A549 (cell line): ENCODE results near the gene ENO3. TPM values are rescaled to one million over a fixed set of nuclear protein-coding genes. Genes with fewer than 3 reads are reported as not detected.

ENCODE experiments used
- ATAC-seq, 2 experiments: fragments of 200-7000 bp in 1 of 2; fragments of >200 bp in 1 of 2; cut with Nextera tagmentation in 1 of 2; cut with Tn5 transposase in 1 of 2; 3 replicates each; pipeline versions ENCODE4 v1.8.0 to v1.9.1; 2018 to 2020; ENCODE audit warnings: mild to moderate bottlenecking in 1 of 2, moderate library complexity in 1 of 2
- CTCF ChIA-PET: fragments of 300-600 bp; sonication (Branson Sonifier 250); formaldehyde crosslinking; extraction: SDS; loops from one replicate; lab custom pipeline; 2021; ENCODE audit warnings: antibody characterized with exemption, inconsistent platforms; lab: Yijun Ruan, JAX
- POLR2A ChIA-PET: fragments of 350-600 bp; formaldehyde crosslinking; extraction: SDS; loops from one replicate; lab custom pipeline; 2021; ENCODE audit warnings: antibody characterized with exemption, inconsistent platforms; lab: Yijun Ruan, JAX
- DNase-seq, 2 experiments: peaks; one replicate each; pipeline versions ENCODE4 v3.0.0 to v3.0.0-alpha.2; 2011 to 2016; ENCODE audit warnings: low read depth in 1 of 2, low spot score in 1 of 2
- FAIRE-seq: peaks from 2 replicates; lab custom pipeline; 2011; peaks lifted over from hg19 to GRCh38; lab: Jason Lieb, UNC
- H3K27ac ChIP-seq, 2 experiments: fragments of >200 bp; sonication (Bioruptor Twin); formaldehyde crosslinking; 3 replicates each; pipeline ENCODE4 v1.5.1; 2016 to 2017
- H3K4me1 ChIP-seq: fragments of >200 bp; sonication (Bioruptor Twin); formaldehyde crosslinking; 3 replicates; pipeline ENCODE4 v1.6.1; 2016
- H3K4me2 ChIP-seq: fragments of >200 bp; sonication (Bioruptor Twin); formaldehyde crosslinking; 3 replicates; pipeline ENCODE4 v1.6.1; 2016
- H3K4me3 ChIP-seq: fragments of >200 bp; sonication (Bioruptor Twin); formaldehyde crosslinking; 3 replicates; pipeline ENCODE4 v1.5.1; 2016
- H3K9me3 ChIP-seq: fragments of >200 bp; sonication (Bioruptor Twin); formaldehyde crosslinking; 3 replicates; pipeline ENCODE4 v1.6.1; 2016
- BCL3 ChIP-seq: fragments of >200 bp; sonication (Bioruptor Twin); formaldehyde crosslinking; IDR thresholded peaks from 3 replicates; pipeline ENCODE4 v1.6.1; 2016
- BHLHE40 ChIP-seq: IDR thresholded peaks from 2 replicates; pipeline ENCODE4 v1.6.1; 2012; ENCODE audit warnings: low read depth, low read length, inconsistent platforms
- CBX8 ChIP-seq: fragments of 200-600 bp; sonication (generic); IDR thresholded peaks from 2 replicates; pipeline ENCODE4 v1.6.1; 2016
- CEBPB ChIP-seq, 2 experiments: fragments of >200 bp in 1 of 2; sonication (Bioruptor Twin) in 1 of 2; formaldehyde crosslinking in 1 of 2; IDR thresholded peaks; 2 replicates each; pipeline ENCODE4 v1.6.1; 2012 to 2016
- CHD2 ChIP-seq: fragments of 150-350 bp; IDR thresholded peaks from 2 replicates; pipeline ENCODE4 v1.6.1; 2014; ENCODE audit warnings: low read length; ENCODE audit not compliant: partially characterized antibody
- CHD4 ChIP-seq: fragments of 200-600 bp; sonication (generic); IDR thresholded peaks from 2 replicates; pipeline ENCODE4 v1.6.1; 2016; ENCODE audit warnings: antibody characterized with exemption, mild to moderate bottlenecking, borderline replicate concordance
- CTCF ChIP-seq: fragments of >200 bp; sonication (Bioruptor Twin); formaldehyde crosslinking; IDR thresholded peaks from 3 replicates; pipeline ENCODE4 v1.5.1; 2016
- E2F6 ChIP-seq: IDR thresholded peaks from 2 replicates; pipeline ENCODE4 v1.6.1; 2012; ENCODE audit warnings: low read depth, borderline replicate concordance
- EHMT2 ChIP-seq: fragments of 200-600 bp; sonication (generic); IDR thresholded peaks from 2 replicates; pipeline ENCODE4 v1.6.1; 2016; ENCODE audit warnings: antibody characterized with exemption, low read depth, mild to moderate bottlenecking, moderate library complexity
- ESRRA ChIP-seq: fragments of 150-350 bp; IDR thresholded peaks from 2 replicates; pipeline ENCODE4 v1.6.1; 2014; ENCODE audit warnings: mild to moderate bottlenecking, low read length, borderline replicate concordance
- FOSB ChIP-seq: fragments of 250-450 bp; sonication (Bioruptor Pico); IDR thresholded peaks from 2 replicates; pipeline ENCODE4 v1.5.0; 2020; ENCODE audit warnings: mild to moderate bottlenecking, moderate library complexity
- FOSL2 ChIP-seq, 2 experiments: fragments of 450-650 bp in 1 of 2; fragments of >200 bp in 1 of 2; sonication (Bioruptor Twin) in 1 of 2; formaldehyde crosslinking; IDR thresholded peaks; 2 replicates each; pipeline versions ENCODE4 v1.5.0 to v1.6.1; 2016 to 2020; ENCODE audit warnings: mild to moderate bottlenecking in 1 of 2, moderate library complexity in 1 of 2
- HDAC2 ChIP-seq: fragments of 200-600 bp; sonication (generic); IDR thresholded peaks from 2 replicates; pipeline ENCODE4 v1.6.1; 2016
- HES2 ChIP-seq: fragments of >200 bp; sonication (Bioruptor Twin); formaldehyde crosslinking; IDR thresholded peaks from 2 replicates; pipeline ENCODE4 v1.6.1; 2016
- HOXB13 ChIP-seq: fragments of 250-450 bp; sonication (Bioruptor Pico); IDR thresholded peaks from 2 replicates; pipeline ENCODE4 v1.5.0; 2020; ENCODE audit warnings: low read depth, mild to moderate bottlenecking, moderate library complexity
- HOXB5 ChIP-seq: fragments of 250-450 bp; sonication (Bioruptor Pico); IDR thresholded peaks from 2 replicates; pipeline ENCODE4 v1.5.0; 2020; ENCODE audit warnings: mild to moderate bottlenecking, moderate library complexity
- KDM5A ChIP-seq: fragments of 200-600 bp; sonication (generic); IDR thresholded peaks from 2 replicates; pipeline ENCODE4 v1.6.1; 2016; ENCODE audit warnings: antibody characterized with exemption, mild to moderate bottlenecking
- NR3C1 ChIP-seq: fragments of >200 bp; sonication (Bioruptor Twin); formaldehyde crosslinking; IDR thresholded peaks from 3 replicates; pipeline ENCODE4 v1.6.1; 2017
- PBX3 ChIP-seq: IDR thresholded peaks from 2 replicates; pipeline ENCODE4 v1.6.1; 2012
- PHF8 ChIP-seq: fragments of 200-600 bp; sonication (generic); IDR thresholded peaks from 2 replicates; pipeline ENCODE4 v1.6.1; 2016; ENCODE audit warnings: low read depth, mild to moderate bottlenecking, antibody characterized with exemption, moderate library complexity, borderline replicate concordance
- POLR2A ChIP-seq: IDR thresholded peaks from 2 replicates; pipeline ENCODE4 v1.6.1; 2012; ENCODE audit warnings: mild to moderate bottlenecking, low read length
- POLR2AphosphoS2 ChIP-seq: conservative IDR thresholded peaks from 2 replicates; pipeline ENCODE4 v1.6.1; 2012; ENCODE audit warnings: low read length, improper control_type of control experiment, inconsistent platforms
- RAD21 ChIP-seq, 2 experiments: fragments of >200 bp in 1 of 2; sonication (Bioruptor Twin) in 1 of 2; formaldehyde crosslinking in 1 of 2; IDR thresholded peaks in 1 of 2; conservative IDR thresholded peaks in 1 of 2; 2 replicates in 1 of 2; 3 replicates in 1 of 2; pipeline ENCODE4 v1.6.1; 2012 to 2018; ENCODE audit warnings: inconsistent platforms in 1 of 2
- RARB ChIP-seq: fragments of 250-450 bp; sonication (Bioruptor Pico); IDR thresholded peaks from 2 replicates; pipeline ENCODE4 v1.8.0; 2021; ENCODE audit warnings: mild to moderate bottlenecking, moderate library complexity
- RNF2 ChIP-seq: fragments of 200-600 bp; sonication (generic); IDR thresholded peaks from 2 replicates; pipeline ENCODE4 v1.6.1; 2016; ENCODE audit warnings: low read depth, mild to moderate bottlenecking, antibody characterized with exemption, moderate library complexity, borderline replicate concordance
- ZC3H11A ChIP-seq: fragments of 450-650 bp; IDR thresholded peaks from 2 replicates; pipeline ENCODE4 v1.6.1; 2014; ENCODE audit warnings: antibody characterized with exemption, mild to moderate bottlenecking
- ZNF302 ChIP-seq: fragments of 250-450 bp; sonication (Bioruptor Pico); IDR thresholded peaks from 2 replicates; pipeline ENCODE4 v1.9.0; 2021; ENCODE audit warnings: inconsistent platforms, mild to moderate bottlenecking, moderate library complexity
- WGBS: methylation state at CpG from one replicate; pipeline ENCODE4 v1.1.6; 2017; ENCODE audit errors: missing lambda C conversion rate; 5-methylcytosine and 5-hydroxymethylcytosine counted together
- polyA plus RNA-seq, 4 experiments: library from polyadenylated mRNA; depleted of rRNA in 3 of 4; stranded (reverse); fragments of >200 nt; fragmentation: RNase III in 1 of 4; extraction: RNeasy Plus Mini Kit Qiagen cat#74134 plus additional on column Dnase treatment in 1 of 4; gene quantifications; 2 replicates in 3 of 4; 3 replicates in 1 of 4; pipeline ENCODE4 v1.2.3, GENCODE V29; 2011 to 2017

The ENO3 gene
- polyA plus RNA-seq, 2 of the 4 experiments (the other 2 are of a cell fraction), result 52.5 to 109 TPM

GRCh38 chr17:4953451-4953961 is 2.6 kb downstream of the ENO3 start:
- ATAC-seq (no peak), FAIRE-seq (no peak), DNase-seq (no peak)
- CTCF ChIA-PET, result interaction anchor here (1.1 to 7.1 kb wide), 5 partner anchors 12 to 44 kb away, joined by 4 to 63 read pairs (median 6); partner anchors contain the start of genes RNF167, SLC25A11 and SPAG7
- Histone ChIP-seq H3K4me2 (no peak overlapping the region), H3K9me3 (no peaks in the 10 kb centered on the region), H3K4me1 (peaks cover 27% of the 10 kb centered on the region), H3K27ac (peak overlapping the region in 1 of 2 experiments; percentile 11; a peak in 2 of 6 replicates), H3K4me3 (no peak overlapping the region)
- WGBS, result 93% methylated on average over 14 of the region's 14 CpGs
- POLR2A ChIA-PET, result interaction anchor here (4.4 kb wide), 1 partner anchor 12 kb away, joined by 78 read pairs; the partner anchor contains the start of gene SPAG7
- TF ChIP-seq PHF8 (no peak), CEBPB (IDR thresholded peaks at IDR 0.05) (no peak), FOSL2 (IDR thresholded peaks at IDR 0.05) (no peak), FOSL2 (CRISPR knock-in tag; IDR thresholded peaks at IDR 0.05) (no peak), CTCF (no peak), ESRRA (no peak), FOSB (no peak), NR3C1 (no peak), KDM5A (no peak), CHD2 (no peak), CHD4 (no peak), BCL3 (no peak), CBX8 (no peak), HOXB13 (CRISPR knock-in tag) (no peak), POLR2AphosphoS2 (no peak), ZC3H11A (no peak), RARB (CRISPR knock-in tag) (no peak), E2F6 (no peak)

- POLR2A ChIA-PET, result interaction anchor here (0.6 kb wide), 2 partner anchors 251 to 437 kb away, joined by 3 read pairs; partner anchors contain the start of gene PELP1
- no peak for ATAC-seq
- DNase-seq, result no peak
These were observed 4.2 kb downstream of the ENO3 start for GRCh38 chr17:4955091-4955490.

GRCh38 chr17:4956493-4957061 is 5.7 kb downstream of the ENO3 start:
- FAIRE-seq, result no peak
- TF ChIP-seq EHMT2 (no peak), HOXB5 (no peak), BCL3 (no peak), BHLHE40 (no peak), RNF2 (no peak), PBX3 (no peak), ZNF302 (CRISPR knock-in tag) (no peak), KDM5A (no peak), ESRRA (no peak), RAD21 (conservative IDR thresholded peaks at IDR 0.05 in 1 of 2, IDR thresholded peaks at IDR 0.05 in 1 of 2) (no peak), RARB (CRISPR knock-in tag) (no peak), HES2 (no peak)

More at GRCh38 chr17:4955091-4955490, 4.2 kb downstream of the ENO3 start:
- WGBS, result 96% methylated on average over 8 of the region's 8 CpGs
- no peak for FAIRE-seq
- H3K4me2 ChIP-seq, result no peak overlapping the region
- no peak overlapping the region for H3K4me3 ChIP-seq
- no peak overlapping the region for H3K27ac ChIP-seq
- TF ChIP-seq HDAC2 (no peak), POLR2A (peak; percentile 18; the same call in 1 of the 2 replicates)
- CTCF ChIA-PET, result interaction anchor here (0.7 to 7.1 kb wide), 9 partner anchors 10 to 223 kb away, joined by 3 to 63 read pairs (median 4); partner anchors contain the start of genes CAMTA2, CHRNE, RNF167 and SLC25A11
- H3K4me1 ChIP-seq, result peaks cover 27% of the 10 kb centered on the region
- no peaks in the 10 kb centered on the region for H3K9me3 ChIP-seq

More at GRCh38 chr17:4956493-4957061, 5.7 kb downstream of the ENO3 start:
- Histone ChIP-seq H3K27ac (no peak overlapping the region), H3K9me3 (no peaks in the 10 kb centered on the region), H3K4me2 (no peak overlapping the region), H3K4me1 (peaks cover 17% of the 10 kb centered on the region), H3K4me3 (no peak overlapping the region)
- DNase-seq (no peak), ATAC-seq (no peak)
- 91% methylated on average over 10 of the region's 10 CpGs for WGBS
- ChIA-PET CTCF (interaction anchor here (0.6 to 7.1 kb wide), 8 partner anchors 8 to 74 kb away, joined by 3 to 63 read pairs (median 5); partner anchors contain the start of genes CAMTA2 and SPAG7), POLR2A (interaction anchor here (2.0 kb wide), 1 partner anchor 11 kb away, joined by 14 read pairs; the partner anchor contains the start of gene SPAG7)
